ENCODE results near the gene CDC25B.

DNA sequence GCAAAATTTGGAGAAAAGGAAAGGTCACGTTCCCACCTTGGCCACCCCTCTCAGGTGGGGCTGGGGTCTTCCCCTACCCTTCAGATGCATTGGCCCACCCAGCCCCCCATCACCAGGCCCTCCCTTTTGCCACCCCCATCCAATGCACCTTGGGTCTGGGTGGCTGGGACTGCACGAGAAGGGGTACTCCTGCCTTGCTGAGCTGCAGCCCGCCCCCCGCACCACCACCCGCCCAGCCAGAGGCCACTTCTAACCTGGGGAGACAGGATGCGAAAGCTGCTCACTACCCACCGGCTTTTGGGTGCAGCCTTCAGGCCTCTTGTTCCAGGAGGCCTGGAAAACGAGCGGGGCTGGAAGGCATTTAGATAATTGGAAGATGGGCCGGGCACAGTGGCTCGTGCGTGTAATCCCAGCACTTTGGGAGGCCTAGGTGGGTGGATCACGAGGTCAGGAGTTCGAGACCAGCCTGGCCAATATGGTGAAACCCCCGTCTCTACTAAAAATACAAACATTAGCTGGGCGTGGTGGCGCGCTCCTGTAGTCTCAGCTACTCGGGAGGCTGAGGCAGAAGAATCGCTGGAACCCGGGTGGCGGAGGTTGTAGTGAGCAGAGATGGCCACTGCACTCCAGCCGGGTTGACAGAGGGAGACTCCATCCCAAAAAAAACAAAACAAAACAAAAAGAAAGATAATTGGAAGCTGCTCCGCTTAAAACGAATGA, 1.2 kb upstream of the CDC25B start:
- TF ChIP-seq, protein P1, sequence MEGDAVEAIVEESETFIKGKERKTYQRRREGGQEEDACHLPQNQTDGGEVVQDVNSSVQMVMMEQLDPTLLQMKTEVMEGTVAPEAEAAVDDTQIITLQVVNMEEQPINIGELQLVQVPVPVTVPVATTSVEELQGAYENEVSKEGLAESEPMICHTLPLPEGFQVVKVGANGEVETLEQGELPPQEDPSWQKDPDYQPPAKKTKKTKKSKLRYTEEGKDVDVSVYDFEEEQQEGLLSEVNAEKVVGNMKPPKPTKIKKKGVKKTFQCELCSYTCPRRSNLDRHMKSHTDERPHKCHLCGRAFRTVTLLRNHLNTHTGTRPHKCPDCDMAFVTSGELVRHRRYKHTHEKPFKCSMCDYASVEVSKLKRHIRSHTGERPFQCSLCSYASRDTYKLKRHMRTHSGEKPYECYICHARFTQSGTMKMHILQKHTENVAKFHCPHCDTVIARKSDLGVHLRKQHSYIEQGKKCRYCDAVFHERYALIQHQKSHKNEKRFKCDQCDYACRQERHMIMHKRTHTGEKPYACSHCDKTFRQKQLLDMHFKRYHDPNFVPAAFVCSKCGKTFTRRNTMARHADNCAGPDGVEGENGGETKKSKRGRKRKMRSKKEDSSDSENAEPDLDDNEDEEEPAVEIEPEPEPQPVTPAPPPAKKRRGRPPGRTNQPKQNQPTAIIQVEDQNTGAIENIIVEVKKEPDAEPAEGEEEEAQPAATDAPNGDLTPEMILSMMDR (IDR thresholded peaks at IDR 0.05; ENCODE audit: low read depth, low read length, missing input control), result no peak
- TF ChIP-seq, protein P2, sequence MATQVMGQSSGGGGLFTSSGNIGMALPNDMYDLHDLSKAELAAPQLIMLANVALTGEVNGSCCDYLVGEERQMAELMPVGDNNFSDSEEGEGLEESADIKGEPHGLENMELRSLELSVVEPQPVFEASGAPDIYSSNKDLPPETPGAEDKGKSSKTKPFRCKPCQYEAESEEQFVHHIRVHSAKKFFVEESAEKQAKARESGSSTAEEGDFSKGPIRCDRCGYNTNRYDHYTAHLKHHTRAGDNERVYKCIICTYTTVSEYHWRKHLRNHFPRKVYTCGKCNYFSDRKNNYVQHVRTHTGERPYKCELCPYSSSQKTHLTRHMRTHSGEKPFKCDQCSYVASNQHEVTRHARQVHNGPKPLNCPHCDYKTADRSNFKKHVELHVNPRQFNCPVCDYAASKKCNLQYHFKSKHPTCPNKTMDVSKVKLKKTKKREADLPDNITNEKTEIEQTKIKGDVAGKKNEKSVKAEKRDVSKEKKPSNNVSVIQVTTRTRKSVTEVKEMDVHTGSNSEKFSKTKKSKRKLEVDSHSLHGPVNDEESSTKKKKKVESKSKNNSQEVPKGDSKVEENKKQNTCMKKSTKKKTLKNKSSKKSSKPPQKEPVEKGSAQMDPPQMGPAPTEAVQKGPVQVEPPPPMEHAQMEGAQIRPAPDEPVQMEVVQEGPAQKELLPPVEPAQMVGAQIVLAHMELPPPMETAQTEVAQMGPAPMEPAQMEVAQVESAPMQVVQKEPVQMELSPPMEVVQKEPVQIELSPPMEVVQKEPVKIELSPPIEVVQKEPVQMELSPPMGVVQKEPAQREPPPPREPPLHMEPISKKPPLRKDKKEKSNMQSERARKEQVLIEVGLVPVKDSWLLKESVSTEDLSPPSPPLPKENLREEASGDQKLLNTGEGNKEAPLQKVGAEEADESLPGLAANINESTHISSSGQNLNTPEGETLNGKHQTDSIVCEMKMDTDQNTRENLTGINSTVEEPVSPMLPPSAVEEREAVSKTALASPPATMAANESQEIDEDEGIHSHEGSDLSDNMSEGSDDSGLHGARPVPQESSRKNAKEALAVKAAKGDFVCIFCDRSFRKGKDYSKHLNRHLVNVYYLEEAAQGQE (IDR thresholded peaks at IDR 0.05), result no peak
